AG04450 (cell line): ENCODE results near the gene DNAH8. TPM values are rescaled to one million over a fixed set of nuclear protein-coding genes. Genes with fewer than 3 reads are reported as not detected.
"Not testable (repeated sequence)": the region's sequence is repeated elsewhere in the genome, so short reads cannot be mapped to it uniquely, and the experiment has no call there.

ENCODE experiments used
- CTCF ChIA-PET: fragments of 300-600, 350-600 bp; formaldehyde crosslinking; extraction: SDS; loops from one replicate; lab custom pipeline; 2022; ENCODE audit warnings: antibody characterized with exemption, inconsistent platforms; lab: Charles Lee
- POLR2A ChIA-PET: fragments of 350-600 bp; formaldehyde crosslinking; extraction: SDS; loops from one replicate; lab custom pipeline; 2021; ENCODE audit warnings: antibody characterized with exemption, inconsistent platforms; lab: Yijun Ruan, JAX
- DNase-seq: peaks from one replicate; pipeline ENCODE4 v3.0.0-alpha.2; 2011; ENCODE audit warnings: low read depth, low spot score
- H3K27ac ChIP-seq: one replicate; pipeline ENCODE4 v1.5.1; 2012; ENCODE audit warnings: low read depth, low read length, control low read depth
- H3K27me3 ChIP-seq: one replicate; pipeline ENCODE4 v1.6.0; 2012; ENCODE audit warnings: low read length; ENCODE audit not compliant: control insufficient read depth, insufficient read depth
- H3K4me3 ChIP-seq: 2 replicates; pipeline ENCODE4 v1.5.1; 2011; ENCODE audit warnings: mild to moderate bottlenecking, low read depth, low read length, control low read depth
- H3K9me3 ChIP-seq: 2 replicates; pipeline ENCODE4 v1.5.1; 2012; ENCODE audit warnings: low read length; ENCODE audit not compliant: control insufficient read depth, insufficient read depth
- polyA plus RNA-seq: library from polyadenylated mRNA; depleted of rRNA; stranded (reverse); fragments of >200 nt; gene quantifications from 2 replicates; pipeline ENCODE4 v1.2.3, GENCODE V29; 2011
- TF ChIP-seq, protein P1 (sequence below): IDR thresholded peaks from 2 replicates; pipeline ENCODE4 v1.5.1; 2011; ENCODE audit warnings: low read depth, low read length, control low read depth, inconsistent platforms

DNAH8 gene
- polyA plus RNA-seq, 1 experiment: not detected

DNA sequence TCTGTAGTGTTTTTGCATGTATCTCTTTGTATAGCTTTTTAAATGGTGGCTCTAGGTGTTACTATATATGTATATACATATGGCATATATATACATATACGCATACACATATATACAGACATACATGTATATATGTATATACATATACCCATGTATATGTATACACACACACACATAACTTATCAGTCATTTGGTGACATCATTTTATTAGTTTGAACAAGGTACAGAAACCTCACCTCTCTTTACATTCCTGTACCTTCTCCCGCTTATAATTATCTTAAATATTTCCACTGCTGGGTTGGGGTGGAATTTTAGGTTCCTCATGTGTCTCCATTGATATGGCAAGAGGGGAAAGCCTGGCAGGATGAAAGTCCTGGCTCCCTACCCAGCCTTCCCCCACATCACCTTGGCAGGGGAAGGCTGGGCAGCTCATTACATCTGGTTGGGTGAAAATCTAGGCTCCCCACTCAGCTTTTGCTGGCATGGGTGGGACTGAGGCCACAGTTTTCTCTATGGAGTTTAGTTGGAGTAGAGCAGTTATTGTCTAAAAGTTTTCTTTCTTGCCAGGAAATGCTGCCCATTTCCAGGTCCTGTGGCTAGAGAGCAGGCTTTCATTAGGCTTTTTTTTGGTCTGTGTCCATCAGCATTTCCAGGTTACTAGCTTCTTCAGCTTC, 19.7 kb upstream of the DNAH8 start:
- ChIA-PET CTCF (no interaction called here), POLR2A (no interaction called here)
- TF ChIP-seq, protein P1, sequence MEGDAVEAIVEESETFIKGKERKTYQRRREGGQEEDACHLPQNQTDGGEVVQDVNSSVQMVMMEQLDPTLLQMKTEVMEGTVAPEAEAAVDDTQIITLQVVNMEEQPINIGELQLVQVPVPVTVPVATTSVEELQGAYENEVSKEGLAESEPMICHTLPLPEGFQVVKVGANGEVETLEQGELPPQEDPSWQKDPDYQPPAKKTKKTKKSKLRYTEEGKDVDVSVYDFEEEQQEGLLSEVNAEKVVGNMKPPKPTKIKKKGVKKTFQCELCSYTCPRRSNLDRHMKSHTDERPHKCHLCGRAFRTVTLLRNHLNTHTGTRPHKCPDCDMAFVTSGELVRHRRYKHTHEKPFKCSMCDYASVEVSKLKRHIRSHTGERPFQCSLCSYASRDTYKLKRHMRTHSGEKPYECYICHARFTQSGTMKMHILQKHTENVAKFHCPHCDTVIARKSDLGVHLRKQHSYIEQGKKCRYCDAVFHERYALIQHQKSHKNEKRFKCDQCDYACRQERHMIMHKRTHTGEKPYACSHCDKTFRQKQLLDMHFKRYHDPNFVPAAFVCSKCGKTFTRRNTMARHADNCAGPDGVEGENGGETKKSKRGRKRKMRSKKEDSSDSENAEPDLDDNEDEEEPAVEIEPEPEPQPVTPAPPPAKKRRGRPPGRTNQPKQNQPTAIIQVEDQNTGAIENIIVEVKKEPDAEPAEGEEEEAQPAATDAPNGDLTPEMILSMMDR: no peak
- H3K27me3 ChIP-seq: no peaks in the 10 kb centered on the region
- H3K9me3 ChIP-seq: peaks cover 4% of the 10 kb centered on the region; the same call in 1 of the 2 replicates
- no peak overlapping the region for H3K27ac ChIP-seq
- DNase-seq: no peak
- H3K4me3 ChIP-seq: no peak overlapping the region

DNA sequence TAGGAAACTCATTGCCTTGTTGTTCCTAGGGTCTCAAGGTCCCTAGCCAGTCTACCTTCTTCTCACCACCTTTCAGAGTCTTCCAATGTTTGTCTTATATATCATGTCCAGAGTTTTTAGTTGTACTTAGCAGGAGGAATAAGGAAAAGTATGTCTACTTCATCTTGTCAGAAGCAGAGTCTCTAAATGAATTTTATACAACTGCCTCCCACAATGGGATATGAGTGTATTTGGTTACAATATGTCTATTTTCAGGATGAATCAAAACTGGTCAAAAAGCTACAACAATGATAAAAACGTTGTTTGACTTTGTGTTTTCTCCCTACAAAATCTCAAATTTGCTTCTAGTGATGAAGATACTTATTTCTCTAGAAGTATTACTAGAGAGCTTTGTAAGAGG, 19.2 kb upstream of the DNAH8 start:
- CTCF ChIA-PET: no interaction called here
- Histone ChIP-seq H3K27me3 (no peaks in the 10 kb centered on the region), H3K9me3 (peaks cover 5% of the 10 kb centered on the region; the same call in 1 of the 2 replicates), H3K4me3 (no peak overlapping the region), H3K27ac (no peak overlapping the region)
- TF ChIP-seq, protein P1: no peak
- no peak for DNase-seq
- POLR2A ChIA-PET: no interaction called here

DNA sequence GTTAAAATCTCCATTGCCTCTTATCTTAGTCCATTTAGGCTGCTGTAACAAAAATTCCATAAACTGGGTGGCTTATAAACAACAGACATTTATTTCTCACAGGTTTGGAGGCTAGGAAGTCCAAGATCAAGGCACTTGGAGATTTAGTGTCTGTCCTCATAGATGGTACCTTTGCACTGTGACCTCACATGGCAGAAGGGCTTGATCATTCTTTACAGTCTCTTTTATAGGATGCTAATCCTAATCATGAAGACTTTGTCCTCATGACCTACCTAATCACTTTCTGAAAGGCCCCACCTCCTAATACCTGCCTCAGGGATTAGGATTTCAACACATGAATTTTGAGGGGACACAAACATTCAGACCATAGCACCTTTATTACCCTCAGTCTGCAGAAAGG, 18.8 kb upstream of the DNAH8 start:
- peaks cover 5% of the 10 kb centered on the region; the same call in 1 of the 2 replicates for H3K9me3 ChIP-seq
- TF ChIP-seq, protein P1: no peak
- CTCF ChIA-PET: no interaction called here

DNA sequence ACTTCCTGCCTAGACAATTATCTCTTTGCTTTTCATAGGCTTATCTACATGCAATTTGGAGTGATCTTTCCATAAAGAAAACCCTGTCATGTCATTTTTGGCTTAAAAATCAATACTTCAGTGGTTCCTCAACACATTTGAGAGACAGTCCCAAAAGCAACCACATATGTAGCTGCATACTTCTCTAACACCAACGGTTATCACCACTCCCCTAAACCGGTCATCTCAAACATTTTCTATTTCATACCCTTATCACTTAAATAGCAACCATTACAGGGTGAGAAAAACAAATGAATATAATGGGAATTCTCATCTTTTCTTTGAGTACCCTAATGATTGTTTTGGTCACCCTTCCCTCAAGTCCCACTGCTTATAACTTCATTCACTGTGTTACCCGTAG, 17.3 kb upstream of the DNAH8 start:
- no peak for DNase-seq
- peaks cover 5% of the 10 kb centered on the region; the same call in 1 of the 2 replicates for H3K9me3 ChIP-seq
- H3K4me3 ChIP-seq: no peak overlapping the region
- TF ChIP-seq, protein P1: no peak
- H3K27ac ChIP-seq: no peak overlapping the region
- CTCF ChIA-PET: no interaction called here
- POLR2A ChIA-PET: no interaction called here
- H3K27me3 ChIP-seq: no peaks in the 10 kb centered on the region

More for the DNA sequence above, 18.8 kb upstream of the DNAH8 start:
- H3K27me3 ChIP-seq: no peaks in the 10 kb centered on the region
- H3K4me3 ChIP-seq: no peak overlapping the region
- no peak overlapping the region for H3K27ac ChIP-seq
- no peak for DNase-seq
- POLR2A ChIA-PET: no interaction called here

DNA sequence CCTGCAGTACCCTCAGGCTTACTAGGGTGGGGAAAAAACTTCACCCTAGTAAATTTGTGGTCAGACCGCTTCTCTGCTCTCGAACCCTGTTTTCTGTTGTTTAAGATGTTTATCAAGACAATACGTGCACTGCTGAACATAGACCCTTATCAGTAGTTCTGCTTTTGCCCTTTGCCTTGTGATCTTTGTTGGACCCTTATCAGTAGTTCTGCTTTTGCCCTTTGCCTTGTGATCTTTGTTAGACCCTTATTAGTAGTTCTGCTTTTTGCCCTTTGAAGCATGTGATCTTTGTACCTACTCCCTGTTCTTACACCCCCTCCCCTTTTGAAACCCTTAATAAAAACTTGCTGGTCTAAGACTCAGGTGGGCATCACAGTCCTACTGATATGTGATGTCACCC, 15.4 kb upstream of the DNAH8 start:
- H3K9me3 ChIP-seq, H3K27me3 ChIP-seq, H3K27ac ChIP-seq, POLR2A ChIA-PET, DNase-seq, H3K4me3 ChIP-seq, CTCF ChIA-PET: not testable (repeated sequence)
